Gastrocnemius medialis (tissue), 4 donors: Measurements from ENCODE around the gene ANKS4B. TPM values are rescaled to one million over a fixed set of nuclear protein-coding genes. Genes with fewer than 3 reads are reported as not detected.

Experiments used
- ATAC-seq, 2 donors: fragments of 150-250 bp; one replicate each; pipeline ENCODE4 v1.9.1; 2016
- DNase-seq, 2 donors: peaks; one replicate each; pipeline ENCODE4 v3.0.0-alpha.2; 2019
- H3K27ac ChIP-seq, 4 donors: fragments of 200-600 bp; sonication (generic); 1 replicate in 1 of 4; 2 replicates in 3 of 4; pipeline ENCODE4 v1.5.1; 2016 to 2018; ENCODE audit warnings: mild to moderate bottlenecking in 2 of 4, moderate library complexity in 1 of 4
- H3K27me3 ChIP-seq, 3 donors: fragments of 200-600 bp; sonication (generic) in 2 of 3; 1 replicate in 1 of 3; 2 replicates in 2 of 3; pipeline versions ENCODE4 v1.5.1 to v1.6.0; 2016 to 2019; ENCODE audit warnings: mild to moderate bottlenecking in 1 of 3, moderate library complexity in 1 of 3
- H3K36me3 ChIP-seq, 2 donors: fragments of 200-600 bp; sonication (generic) in 1 of 2; one replicate each; pipeline ENCODE4 v1.5.1; 2017 to 2018
- H3K4me1 ChIP-seq, 2 donors: fragments of 200-600 bp; sonication (generic) in 1 of 2; one replicate each; pipeline ENCODE4 v1.5.1; 2016 to 2017; ENCODE audit warnings: mild to moderate bottlenecking in 2 of 2
- H3K4me3 ChIP-seq, 4 donors: fragments of 200-600 bp; sonication (generic) in 3 of 4; 1 replicate in 1 of 4; 2 replicates in 3 of 4; pipeline ENCODE4 v1.5.1; 2016 to 2019; ENCODE audit warnings: mild to moderate bottlenecking in 2 of 4
- H3K9me3 ChIP-seq, 3 donors: fragments of 200-600 bp; sonication (generic) in 2 of 3; 1 replicate in 1 of 3; 2 replicates in 2 of 3; pipeline ENCODE4 v1.5.1; 2016 to 2019
- POLR2A ChIP-seq, 2 donors: fragments of 450-650 bp; IDR thresholded peaks; one replicate each; pipeline ENCODE4 v1.6.1; 2017; ENCODE audit warnings: antibody characterized with exemption in 2 of 2, mild to moderate bottlenecking in 2 of 2, moderate library complexity in 2 of 2
- in situ Hi-C, 4 donors: fragments of 200-750 bp; cut with MboI; loops; one replicate each; pipeline versions ENCODE4 v1.15.0 to v1.8.0; 2017; ENCODE audit warnings: low sequenced_read_pairs in 4 of 4
- intact Hi-C: fragments of 100-400 bp; cut with DNase I; formaldehyde crosslinking; loops from one replicate; pipeline ENCODE4 v1.15.1; 2023; ENCODE audit warnings: low total_unique reads
- total RNA-seq, 4 donors: library from RNA; depleted of rRNA; stranded (reverse); fragments of >200 nt; gene quantifications; one replicate each; pipeline versions ENCODE4 v1.1.0 to v1.2.3, GENCODE V29; 2016
- TF ChIP-seq, protein P1 (sequence below), 5 experiments: fragments of 450-650 bp in 3 of 5; fragments of 200-600 bp in 2 of 5; sonication (generic) in 2 of 5; IDR thresholded peaks in 4 of 5; conservative IDR thresholded peaks in 1 of 5; 1 replicate in 4 of 5; 2 replicates in 1 of 5; pipeline ENCODE4 v1.5.1; 2016 to 2019; ENCODE audit warnings: antibody characterized with exemption in 5 of 5, mild to moderate bottlenecking in 3 of 5, moderate library complexity in 3 of 5

ANKS4B gene
- total RNA-seq, 4 donors from 2014 or later, result 0.04 to 0.10 TPM; not detected in 2

DNA sequence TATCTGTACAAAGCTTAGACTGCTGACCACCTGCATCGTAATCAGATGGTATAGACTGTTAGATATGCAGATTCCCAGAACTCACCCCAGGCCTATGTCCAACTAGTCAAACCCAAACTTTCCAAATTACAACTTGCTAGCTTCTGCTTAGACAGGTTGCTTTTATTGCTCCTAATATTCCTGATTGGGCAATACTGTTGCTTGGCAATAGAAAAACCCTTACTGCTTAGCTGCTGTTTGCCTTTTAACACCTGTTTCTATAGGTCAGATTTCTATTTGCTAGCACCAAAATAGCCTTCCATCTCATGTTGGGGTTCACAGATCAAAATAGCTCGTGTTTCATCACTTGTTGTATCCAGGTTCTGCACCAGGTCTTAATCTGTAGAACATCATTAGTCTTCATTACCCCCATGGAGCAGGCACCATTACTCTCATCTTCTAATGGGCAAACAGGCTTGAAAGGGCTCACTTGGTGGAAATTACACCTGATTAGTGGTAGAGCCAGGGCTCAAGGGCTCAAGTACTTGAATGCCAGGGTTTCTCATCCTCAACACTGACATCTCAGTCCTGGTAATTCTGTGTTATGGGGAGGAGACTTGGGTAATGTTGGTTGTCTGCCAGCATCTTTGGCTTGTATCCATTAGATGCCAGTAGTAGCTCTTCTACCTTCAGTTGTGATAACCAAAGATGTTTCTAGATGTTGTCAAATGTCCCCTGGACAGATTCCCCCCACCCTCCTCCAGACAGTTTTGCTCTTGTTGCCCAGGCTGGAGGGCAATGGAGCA lies 24.9 kb upstream of the ANKS4B start:
- intact Hi-C loops (no loop called here), in situ Hi-C loops (no loop called here)
- H3K4me3 ChIP-seq, result no peak overlapping the region
- no peaks in the 10 kb centered on the region for H3K9me3 ChIP-seq
- no peaks in the 10 kb centered on the region for H3K4me1 ChIP-seq
- H3K36me3 ChIP-seq, result no peaks in the 10 kb centered on the region
- H3K27me3 ChIP-seq, result no peaks in the 10 kb centered on the region
- no peak for TF ChIP-seq POLR2A (IDR thresholded peaks at IDR 0.05)
- TF ChIP-seq, protein P1, sequence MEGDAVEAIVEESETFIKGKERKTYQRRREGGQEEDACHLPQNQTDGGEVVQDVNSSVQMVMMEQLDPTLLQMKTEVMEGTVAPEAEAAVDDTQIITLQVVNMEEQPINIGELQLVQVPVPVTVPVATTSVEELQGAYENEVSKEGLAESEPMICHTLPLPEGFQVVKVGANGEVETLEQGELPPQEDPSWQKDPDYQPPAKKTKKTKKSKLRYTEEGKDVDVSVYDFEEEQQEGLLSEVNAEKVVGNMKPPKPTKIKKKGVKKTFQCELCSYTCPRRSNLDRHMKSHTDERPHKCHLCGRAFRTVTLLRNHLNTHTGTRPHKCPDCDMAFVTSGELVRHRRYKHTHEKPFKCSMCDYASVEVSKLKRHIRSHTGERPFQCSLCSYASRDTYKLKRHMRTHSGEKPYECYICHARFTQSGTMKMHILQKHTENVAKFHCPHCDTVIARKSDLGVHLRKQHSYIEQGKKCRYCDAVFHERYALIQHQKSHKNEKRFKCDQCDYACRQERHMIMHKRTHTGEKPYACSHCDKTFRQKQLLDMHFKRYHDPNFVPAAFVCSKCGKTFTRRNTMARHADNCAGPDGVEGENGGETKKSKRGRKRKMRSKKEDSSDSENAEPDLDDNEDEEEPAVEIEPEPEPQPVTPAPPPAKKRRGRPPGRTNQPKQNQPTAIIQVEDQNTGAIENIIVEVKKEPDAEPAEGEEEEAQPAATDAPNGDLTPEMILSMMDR (IDR thresholded peaks at IDR 0.05 in 4 of 5, conservative IDR thresholded peaks at IDR 0.05 in 1 of 5), result no peak
- no peak for DNase-seq
- H3K27ac ChIP-seq, result no peak overlapping the region
- no peak for ATAC-seq

DNA sequence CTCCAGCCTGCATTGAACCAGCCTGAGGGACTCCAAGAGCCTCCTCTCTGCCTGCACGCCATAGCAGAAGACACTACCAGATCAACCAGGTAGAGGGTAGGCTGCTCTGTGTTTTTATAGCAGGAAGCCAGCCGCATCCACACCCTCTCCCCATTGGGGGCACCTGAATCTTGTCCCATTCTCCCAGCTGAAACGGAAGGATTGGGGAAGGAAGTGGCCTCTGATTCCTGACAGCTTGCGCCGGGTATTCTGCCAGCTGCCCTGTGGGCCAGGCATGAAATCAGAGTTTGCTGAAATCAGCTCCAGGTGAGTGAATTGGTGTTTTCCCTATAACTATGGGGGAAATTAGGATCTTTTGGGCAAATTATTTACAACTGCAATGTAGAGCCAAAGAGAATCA lies 22.0 kb upstream of the ANKS4B start, which contains the start of gene ZP2:
Gene ZP2, minus strand, starts transcription at position 89 of the 400 bp plus-strand sequence. Its CDS starts 27 bp downstream, at position 62.
- Histone ChIP-seq H3K27me3 (peaks cover 0 to 2% (median 0%) of the 10 kb centered on the region in 3 donors), H3K9me3 (no peaks in the 10 kb centered on the region), H3K4me3 (no peak within 1 kb of the TSS), H3K27ac (no peak within 1 kb of the TSS), H3K4me1 (no peaks in the 10 kb centered on the region), H3K36me3 (no peaks in the 10 kb centered on the region)
- no peak for DNase-seq
- TF ChIP-seq POLR2A (IDR thresholded peaks at IDR 0.05), result no peak
- TF ChIP-seq, protein P1 (IDR thresholded peaks at IDR 0.05 in 4 of 5, conservative IDR thresholded peaks at IDR 0.05 in 1 of 5), result no peak
- in situ Hi-C loops (no loop called here), intact Hi-C loops (no loop called here)
- no peak for ATAC-seq

DNA sequence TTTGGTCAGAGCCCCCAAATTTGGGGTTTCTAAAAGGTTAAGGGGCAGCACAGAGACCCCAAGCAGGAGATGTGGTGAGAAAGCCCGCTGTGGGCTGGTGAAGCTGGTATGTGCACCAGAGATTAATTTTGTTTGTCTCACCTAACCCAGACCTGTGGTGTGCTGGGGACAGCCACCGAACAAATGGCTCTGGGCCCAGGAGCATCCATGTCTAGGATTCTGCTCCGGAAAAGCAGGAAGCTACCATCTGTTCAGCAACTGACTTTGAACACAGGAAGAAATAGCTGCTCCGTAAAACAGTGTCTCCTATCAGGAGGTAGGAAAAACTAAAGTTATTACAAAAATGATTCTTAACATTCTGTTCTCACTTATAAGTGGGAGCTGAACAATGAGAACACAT lies 19.4 kb upstream of the ANKS4B start:
- DNase-seq, result no peak
- intact Hi-C loops, result no loop called here
- Histone ChIP-seq H3K4me3 (no peak overlapping the region), H3K4me1 (no peaks in the 10 kb centered on the region), H3K36me3 (no peaks in the 10 kb centered on the region), H3K9me3 (no peaks in the 10 kb centered on the region), H3K27ac (no peak overlapping the region), H3K27me3 (peaks cover 0 to 4% (median 0%) of the 10 kb centered on the region in 3 donors)
- TF ChIP-seq, protein P1 (IDR thresholded peaks at IDR 0.05 in 4 of 5, conservative IDR thresholded peaks at IDR 0.05 in 1 of 5), result no peak
- TF ChIP-seq POLR2A (IDR thresholded peaks at IDR 0.05), result no peak
- ATAC-seq, result no peak
- in situ Hi-C loops, result no loop called here

DNA sequence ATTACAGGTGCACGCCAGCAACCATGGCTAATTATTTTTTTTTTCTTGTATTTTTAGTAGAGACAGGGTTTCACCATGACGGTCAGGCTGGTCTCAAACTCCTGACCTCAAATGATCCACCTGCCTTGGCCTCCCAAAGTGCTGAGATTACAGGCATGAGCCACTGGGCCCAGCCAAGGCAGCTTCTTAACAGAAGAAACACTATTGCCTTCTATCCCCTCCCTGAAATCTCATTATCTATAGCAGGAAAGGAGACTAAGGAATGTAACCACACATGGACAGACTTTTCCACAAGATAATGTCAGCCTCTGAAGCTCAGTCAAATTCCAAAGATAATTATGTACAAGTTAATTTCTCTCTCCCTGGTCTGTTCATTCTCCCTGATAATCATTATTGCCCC lies 16.4 kb upstream of the ANKS4B start:
- intact Hi-C loops, result no loop called here
- TF ChIP-seq, protein P1 (IDR thresholded peaks at IDR 0.05 in 4 of 5, conservative IDR thresholded peaks at IDR 0.05 in 1 of 5), result no peak
- TF ChIP-seq POLR2A (IDR thresholded peaks at IDR 0.05), result no peak
- DNase-seq (no peak), ATAC-seq (no peak)
- H3K36me3 ChIP-seq, result no peaks in the 10 kb centered on the region
- H3K27ac ChIP-seq, result no peak overlapping the region
- in situ Hi-C loops, result no loop called here
- no peaks in the 10 kb centered on the region for H3K9me3 ChIP-seq
- H3K4me3 ChIP-seq, result no peak overlapping the region
- H3K4me1 ChIP-seq, result no peaks in the 10 kb centered on the region
- H3K27me3 ChIP-seq, result peaks cover 0 to 4% (median 0%) of the 10 kb centered on the region in 3 donors
